Measurements from ENCODE around the gene PCBP3.
"Not testable (repeated sequence)": the region's sequence is repeated elsewhere in the genome, so short reads cannot be mapped to it uniquely, and the experiment has no call there.

Gene PCBP3

GRCh38 chr21:45828580-45829570 is 185.3 kb downstream of the PCBP3 start:
- no peak for DNase-seq (ENCODE audit: low spot score)

GRCh38 chr21:45829668-45830067 is 186.1 kb downstream of the PCBP3 start:
- no peak for DNase-seq (ENCODE audit: low spot score)

DNA sequence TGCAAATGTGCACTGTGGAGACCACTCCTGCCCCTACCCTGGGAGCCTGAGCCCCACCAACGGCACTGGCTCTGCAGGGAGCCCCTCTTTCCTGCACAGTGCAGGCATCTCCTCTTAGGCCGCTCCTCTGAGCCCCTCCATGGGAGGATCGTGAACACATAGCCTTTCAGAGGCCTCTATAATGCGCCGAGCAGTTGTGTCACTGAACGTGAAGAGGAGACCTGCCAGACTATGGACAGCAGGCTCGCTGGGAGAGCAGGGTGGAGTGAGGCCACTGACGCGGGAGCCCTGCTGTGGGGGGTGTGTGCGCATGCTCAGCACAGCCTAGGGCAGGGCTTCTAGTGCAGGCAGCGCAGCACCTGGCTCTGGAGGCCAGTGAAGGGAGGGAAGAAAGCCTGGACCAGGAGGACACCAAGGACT is 186.7 kb downstream of the PCBP3 start:
- DNase-seq (ENCODE audit: low spot score) = no peak

- no peak for DNase-seq (ENCODE audit: low spot score)
Measured at GRCh38 chr21:45830720-45831366, 187.3 kb downstream of the PCBP3 start.

GRCh38 chr21:45831991-45832740 is 188.6 kb downstream of the PCBP3 start:
- no peak for DNase-seq (ENCODE audit: low spot score)

DNA sequence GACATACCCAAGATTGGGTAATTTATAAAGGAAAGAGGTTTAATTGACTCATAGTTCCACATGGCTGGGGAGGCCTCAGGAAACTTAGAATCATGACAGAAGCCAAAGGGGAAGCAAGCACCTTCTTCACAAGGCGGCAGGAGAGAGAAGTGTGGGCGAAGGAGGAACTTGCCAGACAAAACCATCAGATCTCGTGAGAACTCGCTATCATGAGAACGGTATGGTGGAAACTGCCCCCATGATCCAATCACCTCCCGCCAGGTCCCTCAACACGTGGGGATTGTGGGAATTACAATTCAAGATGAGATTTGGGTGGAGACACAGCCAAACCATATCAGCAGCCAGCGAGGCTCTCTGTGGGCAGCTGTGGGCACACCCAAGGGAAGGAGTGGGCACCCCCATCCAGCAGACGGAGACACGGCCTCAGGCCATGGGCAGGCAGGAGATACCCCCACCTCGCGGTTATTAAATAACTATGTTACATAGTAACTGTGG is 189.3 kb downstream of the PCBP3 start:
- DNase-seq (ENCODE audit: low spot score) = not testable (repeated sequence)

DNA sequence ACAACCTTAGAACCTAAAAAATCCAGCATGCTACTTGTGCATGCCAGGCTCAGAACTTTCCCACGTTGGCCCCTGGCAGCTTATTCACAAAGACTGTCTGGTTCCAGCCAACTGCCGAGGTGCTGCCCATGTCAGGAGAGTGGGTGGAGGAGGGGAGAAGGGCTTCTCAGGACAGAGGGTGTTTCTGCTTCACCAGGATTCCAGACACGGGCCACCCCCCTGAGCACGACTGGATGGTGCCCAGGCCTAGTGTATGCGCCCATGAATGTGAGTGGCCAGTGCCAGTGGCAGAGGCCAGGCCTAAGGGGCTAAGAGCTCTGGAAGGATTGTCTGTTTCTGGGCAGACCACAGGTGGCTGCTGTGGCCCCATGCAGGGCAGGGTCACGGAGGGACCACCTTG is 189.9 kb downstream of the PCBP3 start:
- no peak for DNase-seq (ENCODE audit: low spot score)

DNA sequence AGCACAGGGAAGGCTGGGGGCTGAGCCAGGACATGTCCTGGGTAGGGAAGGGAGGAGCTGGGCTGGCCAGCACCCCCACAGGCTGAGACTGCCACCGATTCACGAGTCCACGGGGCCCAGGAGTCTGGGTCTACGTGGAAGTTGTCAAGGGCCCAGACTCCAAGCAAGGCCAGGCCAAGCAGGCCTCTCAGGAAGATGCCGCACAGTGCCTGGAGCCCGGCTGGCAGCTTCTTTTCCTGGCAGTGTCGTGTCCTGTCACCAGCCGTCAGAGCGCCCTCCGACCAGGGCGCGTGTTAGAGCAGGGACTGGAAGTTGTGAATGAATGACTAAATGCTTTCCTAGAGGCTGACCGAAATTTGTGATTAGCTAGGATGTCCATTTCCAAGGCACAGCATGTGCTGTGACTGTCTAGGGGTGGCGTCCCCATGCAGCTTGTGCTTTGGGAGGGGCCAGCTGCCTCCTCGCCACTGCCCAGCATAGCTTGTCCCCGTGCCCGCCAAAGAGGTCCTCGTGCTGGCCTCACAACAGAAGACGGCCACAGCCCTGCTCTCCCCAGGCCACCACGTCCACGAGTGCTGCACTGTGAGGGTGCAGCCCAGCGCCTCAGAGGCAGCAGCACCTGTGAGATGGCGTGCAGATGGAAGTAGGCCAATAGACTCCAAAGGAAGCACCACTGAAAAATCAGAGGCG is 190.6 kb downstream of the PCBP3 start:
- no peak for DNase-seq (ENCODE audit: low spot score)

GRCh38 chr21:45834821-45835293 is 191.3 kb downstream of the PCBP3 start:
- DNase-seq (ENCODE audit: low spot score) = no peak

DNA sequence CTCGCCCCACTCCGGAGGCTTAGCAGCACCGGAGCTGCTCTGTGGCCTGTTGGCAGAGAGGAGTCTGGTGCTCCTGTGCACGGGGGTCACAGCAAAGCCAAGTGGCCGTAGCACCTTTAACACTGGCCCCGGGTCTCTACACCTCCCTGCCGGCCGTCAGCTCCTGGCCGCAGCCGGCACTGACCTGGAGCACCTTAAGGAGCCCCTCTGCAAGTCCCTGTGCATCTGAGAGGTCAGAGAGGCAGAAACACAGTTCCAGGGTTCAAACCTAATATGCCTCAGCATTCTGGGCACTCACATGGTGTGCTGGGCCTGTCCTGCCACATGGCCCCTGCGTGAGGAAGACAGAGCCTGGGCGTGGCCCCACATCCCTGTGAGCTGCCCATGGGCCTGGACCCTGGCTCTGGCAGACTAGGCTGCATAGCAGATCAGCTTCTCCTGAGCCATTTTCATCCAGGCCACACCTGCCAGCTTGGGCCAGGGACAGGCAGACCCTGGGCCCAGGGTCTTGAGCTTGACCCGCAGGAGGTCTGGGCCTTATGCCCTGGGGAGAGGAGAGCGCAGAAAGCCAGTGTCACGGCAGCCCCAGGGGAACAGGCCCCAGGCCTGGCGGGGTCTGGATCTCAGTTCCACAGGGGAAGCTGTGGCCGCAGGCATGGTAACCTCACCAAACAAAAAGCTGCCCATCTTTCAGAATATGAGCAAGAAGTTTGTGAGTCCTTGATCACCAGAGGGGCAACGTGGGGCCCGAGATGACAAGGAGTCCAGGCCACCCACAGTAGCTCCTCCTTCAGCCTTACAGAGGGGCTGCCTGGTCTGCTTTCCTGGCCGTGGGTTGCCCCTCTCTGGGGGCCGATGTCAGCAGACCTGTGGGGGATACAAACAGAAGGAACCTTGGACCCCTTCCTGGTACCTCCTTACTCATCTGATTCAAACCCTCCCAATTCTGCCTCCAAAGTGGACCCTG is 192.1 kb downstream of the PCBP3 start:
- no peak for DNase-seq (ENCODE audit: low spot score)

DNA sequence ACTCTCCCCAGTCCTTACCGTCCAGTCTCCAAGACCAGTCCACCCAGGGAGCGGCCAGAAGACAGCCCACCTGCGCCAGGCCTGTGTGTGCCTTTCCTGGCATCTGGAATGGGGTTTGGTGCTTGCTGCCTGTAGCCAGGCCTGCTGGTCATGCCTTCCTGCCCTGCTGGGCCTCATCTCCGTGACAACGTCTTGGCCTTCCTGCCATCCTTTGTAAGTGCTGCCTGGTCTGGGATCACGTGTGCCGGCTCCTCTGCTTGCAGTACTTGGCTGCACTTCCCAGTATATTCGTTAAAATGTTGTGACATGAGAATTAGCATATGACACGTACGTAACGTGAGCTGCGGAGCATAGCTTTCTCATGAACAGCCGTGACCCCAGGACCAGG is 192.7 kb downstream of the PCBP3 start:
- no peak for DNase-seq (ENCODE audit: low spot score)

- DNase-seq (ENCODE audit: low spot score) = no peak
Measured at GRCh38 chr21:45836694-45837670, 193.5 kb downstream of the PCBP3 start.

DNA sequence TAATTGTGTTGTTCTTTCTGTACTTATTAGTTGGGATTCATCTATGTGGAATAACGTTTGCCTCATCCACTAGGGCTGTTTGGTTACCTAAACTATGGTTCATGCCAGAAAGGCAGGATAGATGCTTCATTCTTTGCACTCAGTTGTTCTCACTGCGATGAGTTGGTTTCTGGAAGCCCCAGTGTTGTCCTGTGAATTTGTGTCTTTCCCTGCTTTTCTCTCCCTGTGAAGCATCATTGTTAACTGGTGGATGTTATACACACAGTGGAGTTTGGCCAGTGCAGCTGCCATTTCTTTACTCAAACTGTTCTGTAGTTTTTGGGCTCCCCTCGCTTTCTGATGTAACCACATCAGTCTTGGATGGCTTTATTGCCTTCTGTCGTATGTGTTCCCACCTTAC is 194.4 kb downstream of the PCBP3 start:
- DNase-seq (ENCODE audit: low spot score) = no peak

DNA sequence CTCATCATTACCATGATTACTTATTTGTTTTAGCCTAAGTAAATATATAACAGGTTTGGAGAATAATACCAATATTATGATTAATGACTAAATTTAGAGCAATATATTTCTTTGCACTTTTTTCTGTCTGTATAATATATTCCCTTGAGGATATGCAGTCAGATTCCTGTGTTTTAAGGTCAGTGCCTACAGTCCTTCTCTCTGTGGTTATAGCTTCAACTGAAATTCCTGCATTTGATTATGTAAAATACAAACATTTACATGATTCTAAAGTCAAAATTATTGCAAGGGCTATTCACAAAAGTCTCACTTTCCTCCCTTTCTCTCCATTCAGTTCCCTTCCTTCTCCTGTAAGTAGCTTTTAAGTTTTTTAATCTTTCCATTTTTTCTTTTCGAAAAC is 195.1 kb downstream of the PCBP3 start:
- DNase-seq (ENCODE audit: low spot score) = no peak

- no peak for DNase-seq (ENCODE audit: low spot score)
Measured at GRCh38 chr21:45839274-45839673, 195.7 kb downstream of the PCBP3 start.

DNA sequence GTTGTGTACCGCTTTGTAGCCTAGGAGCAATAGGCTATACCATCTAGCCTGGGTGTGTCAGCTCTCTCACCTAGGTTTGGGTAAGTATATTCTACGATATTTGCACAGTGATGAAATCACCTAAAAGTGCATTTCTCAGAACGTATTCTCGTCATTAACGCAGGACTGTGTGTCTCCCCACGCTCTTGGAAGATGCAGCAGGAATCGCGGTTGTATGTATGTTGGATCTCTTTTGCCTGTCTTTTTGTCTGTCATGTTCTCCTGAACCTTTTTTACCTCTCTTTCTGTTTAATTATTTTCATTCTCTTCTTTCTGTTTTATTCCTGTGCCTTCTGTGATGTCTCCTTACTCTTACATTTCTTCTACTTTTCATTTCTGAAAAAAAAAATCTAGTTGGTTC is 197.5 kb downstream of the PCBP3 start:
- DNase-seq (ENCODE audit: low spot score) = no peak

DNA sequence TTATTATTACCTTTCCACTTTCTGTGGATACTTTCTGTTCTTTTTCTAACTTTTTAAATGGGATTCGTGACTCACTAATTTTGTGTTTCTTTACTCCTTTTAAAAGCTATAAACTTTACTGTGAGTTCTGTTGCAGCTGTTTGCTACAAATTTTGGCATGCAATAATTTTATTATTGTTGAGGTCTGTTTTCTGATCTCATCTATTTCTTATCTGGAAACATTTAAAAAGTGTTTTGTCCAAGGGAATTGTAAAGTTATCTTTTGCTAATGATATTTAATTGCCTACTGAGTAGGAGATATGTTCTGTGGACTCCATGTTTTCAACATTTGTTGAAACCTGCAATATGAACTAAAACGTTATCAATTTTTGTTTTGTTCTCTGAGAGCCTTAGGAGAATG is 199.9 kb downstream of the PCBP3 start:
- no peak for DNase-seq (ENCODE audit: low spot score)

- no peak for DNase-seq (ENCODE audit: low spot score)
Measured at GRCh38 chr21:45844181-45844580, 200.7 kb downstream of the PCBP3 start.

DNA sequence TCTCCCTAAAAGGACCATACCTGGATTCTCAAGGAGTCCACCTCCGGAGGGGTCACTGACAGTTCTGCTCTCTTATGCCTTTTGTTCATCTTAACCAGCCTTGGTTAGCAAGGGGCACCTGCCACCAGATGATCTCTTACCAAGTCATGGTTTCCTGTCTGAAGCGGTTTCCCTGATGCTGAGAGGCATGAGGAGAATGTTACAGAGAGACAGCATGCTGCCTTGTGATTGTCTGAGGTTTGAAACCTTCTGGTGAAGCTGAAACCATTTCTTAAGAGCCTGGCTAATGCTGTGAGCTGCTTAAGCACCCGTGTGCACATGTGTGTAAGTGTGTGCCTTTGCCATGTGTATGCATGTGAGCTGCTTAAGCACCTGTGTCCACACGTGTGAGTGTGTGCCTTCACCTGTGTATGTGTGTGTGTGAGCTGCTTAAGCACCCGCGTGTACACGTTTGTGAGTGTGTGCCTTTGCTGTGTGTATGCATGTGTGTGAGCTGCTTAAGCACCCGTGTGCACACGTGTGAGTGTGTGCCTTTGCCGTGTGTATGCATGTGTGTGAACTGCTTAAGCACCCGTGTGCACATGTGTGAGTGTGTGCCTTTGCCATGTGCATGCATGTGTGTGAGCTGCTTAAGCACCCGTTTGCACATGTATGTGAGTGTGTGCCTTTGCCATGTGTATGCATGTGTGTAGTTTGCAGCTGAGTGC is 201.7 kb downstream of the PCBP3 start:
- no peak for DNase-seq (ENCODE audit: low spot score)
